ENCODE data around the gene VKORC1L1. TPM values are rescaled to one million over a fixed set of nuclear protein-coding genes. Genes with fewer than 3 reads are reported as not detected.
A peak's percentile ranks its signal among the peaks of the same experiment; 100 is the strongest.

The VKORC1L1 gene
- total and polyA plus RNA-seq, 9 of the 15 experiments (the other 6 are each of a cell fraction or from before 2014, with no cell fraction given) = 6.8 to 36.5 (median 19.3) TPM

DNA sequence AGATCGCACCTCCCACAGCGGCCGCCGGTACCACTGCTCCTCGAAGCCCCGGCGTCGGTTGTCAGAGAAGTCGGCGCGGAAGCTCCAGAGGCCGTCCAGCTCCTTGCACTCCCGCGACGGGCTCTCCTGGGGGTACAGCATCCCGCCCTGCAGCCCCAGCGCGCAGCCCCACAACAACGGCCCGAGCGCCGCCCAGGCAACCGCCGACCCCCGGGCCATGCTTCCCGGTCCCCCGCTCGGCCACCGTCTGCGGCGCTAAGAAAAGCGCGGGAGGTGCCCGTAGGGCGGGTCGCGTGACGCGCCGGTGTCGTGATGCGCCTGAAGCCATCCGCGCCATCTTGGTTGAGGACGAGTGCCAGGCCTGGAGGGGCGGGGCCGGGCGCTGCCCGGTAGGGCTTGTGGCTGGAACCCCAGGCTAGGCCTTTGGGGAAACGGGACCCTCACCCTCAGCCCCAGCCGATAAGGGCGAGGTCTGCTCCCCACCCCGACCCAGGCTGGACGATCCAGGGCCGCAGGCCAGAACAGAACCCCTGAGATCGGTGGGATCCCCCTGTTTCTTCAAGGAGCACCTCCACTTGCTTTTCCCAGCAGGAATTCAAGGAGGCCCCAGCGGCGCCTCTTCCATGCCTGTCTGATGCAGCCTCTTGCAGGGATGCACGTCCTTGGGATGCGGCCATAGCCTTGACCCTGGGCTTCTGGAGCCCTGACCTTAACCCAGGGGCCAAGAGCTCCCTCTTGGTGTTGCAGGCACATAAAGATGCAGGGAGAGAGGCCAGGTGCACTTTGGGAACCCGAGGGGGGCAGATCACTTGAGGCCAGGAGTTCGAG is 109.3 kb downstream of the VKORC1L1 start, which contains the start of gene GUSB (continued):
- TF ChIP-seq, protein P1, sequence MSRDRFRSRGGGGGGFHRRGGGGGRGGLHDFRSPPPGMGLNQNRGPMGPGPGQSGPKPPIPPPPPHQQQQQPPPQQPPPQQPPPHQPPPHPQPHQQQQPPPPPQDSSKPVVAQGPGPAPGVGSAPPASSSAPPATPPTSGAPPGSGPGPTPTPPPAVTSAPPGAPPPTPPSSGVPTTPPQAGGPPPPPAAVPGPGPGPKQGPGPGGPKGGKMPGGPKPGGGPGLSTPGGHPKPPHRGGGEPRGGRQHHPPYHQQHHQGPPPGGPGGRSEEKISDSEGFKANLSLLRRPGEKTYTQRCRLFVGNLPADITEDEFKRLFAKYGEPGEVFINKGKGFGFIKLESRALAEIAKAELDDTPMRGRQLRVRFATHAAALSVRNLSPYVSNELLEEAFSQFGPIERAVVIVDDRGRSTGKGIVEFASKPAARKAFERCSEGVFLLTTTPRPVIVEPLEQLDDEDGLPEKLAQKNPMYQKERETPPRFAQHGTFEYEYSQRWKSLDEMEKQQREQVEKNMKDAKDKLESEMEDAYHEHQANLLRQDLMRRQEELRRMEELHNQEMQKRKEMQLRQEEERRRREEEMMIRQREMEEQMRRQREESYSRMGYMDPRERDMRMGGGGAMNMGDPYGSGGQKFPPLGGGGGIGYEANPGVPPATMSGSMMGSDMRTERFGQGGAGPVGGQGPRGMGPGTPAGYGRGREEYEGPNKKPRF (IDR thresholded peaks at IDR 0.05; ENCODE audit: low read depth, low read length) = no peak
- peak; percentile 65; the same call in 1 of the 2 replicates for TF ChIP-seq NBN (IDR thresholded peaks at IDR 0.05; ENCODE audit: low read depth)
- TF ChIP-seq MAFK (IDR thresholded peaks at IDR 0.05; ENCODE audit: low read length) = no peak
- TF ChIP-seq PHF8 (IDR thresholded peaks at IDR 0.05; ENCODE audit: borderline replicate concordance, low read length) = peak; percentile 84
- TF ChIP-seq LEF1 (IDR thresholded peaks at IDR 0.05) = no peak
- TF ChIP-seq, protein P2, sequence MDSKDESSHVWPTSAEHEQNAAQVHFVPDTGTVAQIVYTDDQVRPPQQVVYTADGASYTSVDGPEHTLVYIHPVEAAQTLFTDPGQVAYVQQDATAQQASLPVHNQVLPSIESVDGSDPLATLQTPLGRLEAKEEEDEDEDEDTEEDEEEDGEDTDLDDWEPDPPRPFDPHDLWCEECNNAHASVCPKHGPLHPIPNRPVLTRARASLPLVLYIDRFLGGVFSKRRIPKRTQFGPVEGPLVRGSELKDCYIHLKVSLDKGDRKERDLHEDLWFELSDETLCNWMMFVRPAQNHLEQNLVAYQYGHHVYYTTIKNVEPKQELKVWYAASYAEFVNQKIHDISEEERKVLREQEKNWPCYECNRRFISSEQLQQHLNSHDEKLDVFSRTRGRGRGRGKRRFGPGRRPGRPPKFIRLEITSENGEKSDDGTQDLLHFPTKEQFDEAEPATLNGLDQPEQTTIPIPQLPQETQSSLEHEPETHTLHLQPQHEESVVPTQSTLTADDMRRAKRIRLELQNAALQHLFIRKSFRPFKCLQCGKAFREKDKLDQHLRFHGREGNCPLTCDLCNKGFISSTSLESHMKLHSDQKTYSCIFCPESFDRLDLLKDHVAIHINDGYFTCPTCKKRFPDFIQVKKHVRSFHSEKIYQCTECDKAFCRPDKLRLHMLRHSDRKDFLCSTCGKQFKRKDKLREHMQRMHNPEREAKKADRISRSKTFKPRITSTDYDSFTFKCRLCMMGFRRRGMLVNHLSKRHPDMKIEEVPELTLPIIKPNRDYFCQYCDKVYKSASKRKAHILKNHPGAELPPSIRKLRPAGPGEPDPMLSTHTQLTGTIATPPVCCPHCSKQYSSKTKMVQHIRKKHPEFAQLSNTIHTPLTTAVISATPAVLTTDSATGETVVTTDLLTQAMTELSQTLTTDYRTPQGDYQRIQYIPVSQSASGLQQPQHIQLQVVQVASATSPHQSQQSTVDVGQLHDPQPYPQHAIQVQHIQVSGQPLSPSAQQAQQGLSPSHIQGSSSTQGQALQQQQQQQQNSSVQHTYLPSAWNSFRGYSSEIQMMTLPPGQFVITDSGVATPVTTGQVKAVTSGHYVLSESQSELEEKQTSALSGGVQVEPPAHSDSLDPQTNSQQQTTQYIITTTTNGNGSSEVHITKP (IDR thresholded peaks at IDR 0.05; ENCODE audit: partially characterized antibody) = peak; percentile 85
- peak; percentile 95 for TF ChIP-seq MYC (IDR thresholded peaks at IDR 0.05; ENCODE audit: low read depth, low read length)
- peak; percentile 81; the same call in 1 of the 2 replicates for TF ChIP-seq MYC (CRISPR knock-in tag; IDR thresholded peaks at IDR 0.05; ENCODE audit: borderline replicate concordance, low read depth)
- no peak for TF ChIP-seq ZNF23 (CRISPR knock-in tag; IDR thresholded peaks at IDR 0.05)
- no peak for TF ChIP-seq HNRNPUL1 (IDR thresholded peaks at IDR 0.05; ENCODE audit: low read length)
- peak; percentile 93 for TF ChIP-seq GMEB1 (CRISPR knock-in tag; IDR thresholded peaks at IDR 0.05)
- TF ChIP-seq, protein P3, sequence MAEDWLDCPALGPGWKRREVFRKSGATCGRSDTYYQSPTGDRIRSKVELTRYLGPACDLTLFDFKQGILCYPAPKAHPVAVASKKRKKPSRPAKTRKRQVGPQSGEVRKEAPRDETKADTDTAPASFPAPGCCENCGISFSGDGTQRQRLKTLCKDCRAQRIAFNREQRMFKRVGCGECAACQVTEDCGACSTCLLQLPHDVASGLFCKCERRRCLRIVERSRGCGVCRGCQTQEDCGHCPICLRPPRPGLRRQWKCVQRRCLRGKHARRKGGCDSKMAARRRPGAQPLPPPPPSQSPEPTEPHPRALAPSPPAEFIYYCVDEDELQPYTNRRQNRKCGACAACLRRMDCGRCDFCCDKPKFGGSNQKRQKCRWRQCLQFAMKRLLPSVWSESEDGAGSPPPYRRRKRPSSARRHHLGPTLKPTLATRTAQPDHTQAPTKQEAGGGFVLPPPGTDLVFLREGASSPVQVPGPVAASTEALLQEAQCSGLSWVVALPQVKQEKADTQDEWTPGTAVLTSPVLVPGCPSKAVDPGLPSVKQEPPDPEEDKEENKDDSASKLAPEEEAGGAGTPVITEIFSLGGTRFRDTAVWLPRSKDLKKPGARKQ (CRISPR knock-in tag; IDR thresholded peaks at IDR 0.05) = no peak
- peak; percentile 97 for TF ChIP-seq MAX (CRISPR knock-in tag; IDR thresholded peaks at IDR 0.05)
- TF ChIP-seq PRPF4 (IDR thresholded peaks at IDR 0.05; ENCODE audit: insufficient read depth, low read depth, low read length, poor library complexity, severe bottlenecking) = peak; percentile 46
- TF ChIP-seq ZNF644 (tag; IDR thresholded peaks at IDR 0.05; ENCODE audit: low read depth) = 0 out of 2 replicates have a peak, but pooled peaks have one; percentile 3
- TF ChIP-seq MCM5 (IDR thresholded peaks at IDR 0.05; ENCODE audit: low read depth) = no peak
- no peak for TF ChIP-seq MAFG (tag; conservative IDR thresholded peaks at IDR 0.05)
- no peak for TF ChIP-seq ZC3H8 (IDR thresholded peaks at IDR 0.05)
